Kasumi-1 (cell line): Measurements from ENCODE around the gene KLHL29.

ENCODE experiments used
- DNase-seq, 2 experiments: peaks; one replicate each; lab custom pipeline; 2025; lab: John Stamatoyannopoulos, UW

Gene KLHL29

GRCh38 chr2:23695890-23696751 is 311.1 kb downstream of the KLHL29 start:
- no peak for DNase-seq

GRCh38 chr2:23696752-23697045 is 311.7 kb downstream of the KLHL29 start:
- DNase-seq = no peak

GRCh38 chr2:23697256-23698075 is 312.5 kb downstream of the KLHL29 start:
- no peak for DNase-seq

GRCh38 chr2:23698116-23698693 is 313.2 kb downstream of the KLHL29 start:
- DNase-seq = no peak

GRCh38 chr2:23698721-23699579 is 314.0 kb downstream of the KLHL29 start:
- DNase-seq = no peak

- no peak for DNase-seq
Observed at GRCh38 chr2:23699580-23699925, 314.6 kb downstream of the KLHL29 start.

- no peak for DNase-seq
Observed at GRCh38 chr2:23700627-23701026, 315.6 kb downstream of the KLHL29 start.

GRCh38 chr2:23703037-23703582 is 318.1 kb downstream of the KLHL29 start:
- no peak for DNase-seq

GRCh38 chr2:23703583-23704385 is 318.8 kb downstream of the KLHL29 start:
- no peak for DNase-seq

GRCh38 chr2:23705771-23706612 is 321.0 kb downstream of the KLHL29 start:
- no peak for DNase-seq

- no peak for DNase-seq
Observed at GRCh38 chr2:23706613-23707078, 321.7 kb downstream of the KLHL29 start.

GRCh38 chr2:23707096-23707495 is 322.1 kb downstream of the KLHL29 start:
- DNase-seq = no peak

GRCh38 chr2:23708771-23709170 is 323.8 kb downstream of the KLHL29 start:
- DNase-seq = no peak

- DNase-seq = no peak
Observed at GRCh38 chr2:23709311-23709710, 324.3 kb downstream of the KLHL29 start.

GRCh38 chr2:23711979-23712755 is 327.2 kb downstream of the KLHL29 start:
- DNase-seq = no peak

- DNase-seq = no peak
Observed at GRCh38 chr2:23712756-23713151, 327.8 kb downstream of the KLHL29 start.

GRCh38 chr2:23713351-23713750 is 328.4 kb downstream of the KLHL29 start:
- DNase-seq = no peak

GRCh38 chr2:23718931-23719700 is 334.1 kb downstream of the KLHL29 start:
- no peak for DNase-seq
